ENCODE results near the gene TRUB2. TPM values are rescaled to one million over a fixed set of nuclear protein-coding genes. Genes with fewer than 3 reads are reported as not detected.

The TRUB2 gene
- total RNA-seq, 1 experiment from 2014 or later: 33.2 TPM

GRCh38 chr9:128358090-128358489 is 35.8 kb upstream of the TRUB2 start:
- POLR2A ChIA-PET: no interaction called here
- Mint-ChIP-seq H3K9me3 (no peaks in the 10 kb centered on the region), H3K27ac (no peak overlapping the region), H3K4me3 (no peak overlapping the region), H3K27me3 (ENCODE audit: low read depth) (peaks cover 20% of the 10 kb centered on the region), H3K4me1 (peaks cover 15% of the 10 kb centered on the region), H3K36me3 (peaks cover 5% of the 10 kb centered on the region; the same call in 1 of the 2 replicates)
- ATAC-seq (no peak), DNase-seq (ENCODE audit: low spot score) (no peak)
- CTCF ChIA-PET: interaction anchor here (1.8 kb wide), 1 partner anchor 17 kb away, joined by 9 read pairs; no protein-coding TSS in a partner anchor
- TF ChIP-seq ZSCAN18 (CRISPR knock-in tag; IDR thresholded peaks at IDR 0.05): no peak
- no peak for TF ChIP-seq ATF1 (CRISPR knock-in tag; IDR thresholded peaks at IDR 0.05)
- no peak for TF ChIP-seq GTF2I (CRISPR knock-in tag; conservative IDR thresholded peaks at IDR 0.05)
- no peak for TF ChIP-seq AR (CRISPR knock-in tag; IDR thresholded peaks at IDR 0.05)
- no peak for TF ChIP-seq MAX (CRISPR knock-in tag; IDR thresholded peaks at IDR 0.05)
- TF ChIP-seq TEAD4 (CRISPR knock-in tag; IDR thresholded peaks at IDR 0.05): no peak
- no peak for TF ChIP-seq ZNF219 (CRISPR knock-in tag; IDR thresholded peaks at IDR 0.05; ENCODE audit: borderline replicate concordance)
- TF ChIP-seq NFYB (CRISPR knock-in tag; conservative IDR thresholded peaks at IDR 0.05; ENCODE audit: low read depth): no peak
- TF ChIP-seq CREB1 (CRISPR knock-in tag; IDR thresholded peaks at IDR 0.05): no peak
- TF ChIP-seq IRF1 (CRISPR knock-in tag; IDR thresholded peaks at IDR 0.05): no peak
- no peak for TF ChIP-seq ATF6 (CRISPR knock-in tag; IDR thresholded peaks at IDR 0.05)

GRCh38 chr9:128355451-128355850 is 33.2 kb upstream of the TRUB2 start:
- ATAC-seq: no peak
- no peaks in the 10 kb centered on the region for H3K9me3 Mint-ChIP-seq
- TF ChIP-seq ATF6 (CRISPR knock-in tag; IDR thresholded peaks at IDR 0.05) (no peak), AR (CRISPR knock-in tag; IDR thresholded peaks at IDR 0.05) (no peak), ATF2 (CRISPR knock-in tag; IDR thresholded peaks at IDR 0.05; ENCODE audit: borderline replicate concordance, low read depth) (no peak), TCF7 (CRISPR knock-in tag; IDR thresholded peaks at IDR 0.05; ENCODE audit: low read depth) (no peak), JUN (CRISPR knock-in tag; IDR thresholded peaks at IDR 0.05) (no peak), ATF1 (CRISPR knock-in tag; IDR thresholded peaks at IDR 0.05) (no peak), SP1 (CRISPR knock-in tag; conservative IDR thresholded peaks at IDR 0.05) (no peak), FOXP4 (CRISPR knock-in tag; IDR thresholded peaks at IDR 0.05) (no peak), GABPB1 (CRISPR knock-in tag; IDR thresholded peaks at IDR 0.05) (no peak), OVOL2 (CRISPR knock-in tag; IDR thresholded peaks at IDR 0.05; ENCODE audit: borderline replicate concordance) (no peak)

More at GRCh38 chr9:128355451-128355850, 33.2 kb upstream of the TRUB2 start:
- Mint-ChIP-seq H3K27ac (no peak overlapping the region), H3K4me3 (no peak overlapping the region), H3K4me1 (no peaks in the 10 kb centered on the region), H3K36me3 (peaks cover 11% of the 10 kb centered on the region), H3K27me3 (ENCODE audit: low read depth) (no peaks in the 10 kb centered on the region)
- CTCF ChIA-PET: interaction anchor here (0.6 to 1.9 kb wide), 2 partner anchors 14 to 61 kb away, joined by 4 to 7 read pairs; no protein-coding TSS in a partner anchor
- POLR2A ChIA-PET: no interaction called here
- no peak for DNase-seq (ENCODE audit: low spot score)
